Colon (tissue), 2 donors: ENCODE results near the gene CDK9.
"Not testable (repeated sequence)": the region's sequence is repeated elsewhere in the genome, so short reads cannot be mapped to it uniquely, and the experiment has no call there.

Experiments used
- FAIRE-seq: peaks from 2 replicates; lab custom pipeline; 2012; peaks lifted over from hg19 to GRCh38; lab: Jason Lieb, UNC
- donor health status: control.
- donor health status: control.

CDK9 gene

GRCh38 chr9:127780126-127780885 lies 5.5 kb upstream of the CDK9 start:
- FAIRE-seq = no peak

- not testable (repeated sequence) for FAIRE-seq
Observed at GRCh38 chr9:127780909-127781308, 4.9 kb upstream of the CDK9 start.

- no peak for FAIRE-seq
Observed at GRCh38 chr9:127781806-127782205, 4.0 kb upstream of the CDK9 start.

GRCh38 chr9:127783111-127784008 lies 2.5 kb upstream of the CDK9 start:
- no peak for FAIRE-seq

- no peak for FAIRE-seq
Observed at GRCh38 chr9:127785023-127785932, 556 bp upstream of the CDK9 start.

- no peak for FAIRE-seq
Observed at GRCh38 chr9:127786773-127787104, 905 bp downstream of the CDK9 start.

GRCh38 chr9:127788337-127789011 lies 2.6 kb downstream of the CDK9 start:
- no peak for FAIRE-seq

- FAIRE-seq = no peak
Observed at GRCh38 chr9:127789179-127789578, 3.3 kb downstream of the CDK9 start.

- no peak for FAIRE-seq
Observed at GRCh38 chr9:127790094-127790855, 4.4 kb downstream of the CDK9 start.

- no peak for FAIRE-seq
Observed at GRCh38 chr9:127791085-127791484, 5.3 kb downstream of the CDK9 start.

- no peak for FAIRE-seq
Observed at GRCh38 chr9:127792417-127793031, 6.7 kb downstream of the CDK9 start.

- no peak for FAIRE-seq
Observed at GRCh38 chr9:127793093-127793708, 7.4 kb downstream of the CDK9 start.

- FAIRE-seq = no peak
Observed at GRCh38 chr9:127794001-127794791, 8.4 kb downstream of the CDK9 start.

- no peak for FAIRE-seq
Observed at GRCh38 chr9:127796225-127796813, 10.5 kb downstream of the CDK9 start.

GRCh38 chr9:127796852-127797370 lies 11.1 kb downstream of the CDK9 start:
- no peak for FAIRE-seq

GRCh38 chr9:127801955-127802575 lies 16.2 kb downstream of the CDK9 start:
- no peak for FAIRE-seq

- FAIRE-seq = no peak
Observed at GRCh38 chr9:127802576-127803443, 17.0 kb downstream of the CDK9 start, which contains the start of gene FPGS. TSS of gene FPGS (plus strand) at chr9:127802882. CDS start at chr9:127802925, 43 bp downstream.
